Measurements from ENCODE around the gene PPM1N. TPM values are rescaled to one million over a fixed set of nuclear protein-coding genes. Genes with fewer than 3 reads are reported as not detected.

Gene PPM1N
- total RNA-seq, 1 experiment from 2014 or later = 2.5 TPM

DNA sequence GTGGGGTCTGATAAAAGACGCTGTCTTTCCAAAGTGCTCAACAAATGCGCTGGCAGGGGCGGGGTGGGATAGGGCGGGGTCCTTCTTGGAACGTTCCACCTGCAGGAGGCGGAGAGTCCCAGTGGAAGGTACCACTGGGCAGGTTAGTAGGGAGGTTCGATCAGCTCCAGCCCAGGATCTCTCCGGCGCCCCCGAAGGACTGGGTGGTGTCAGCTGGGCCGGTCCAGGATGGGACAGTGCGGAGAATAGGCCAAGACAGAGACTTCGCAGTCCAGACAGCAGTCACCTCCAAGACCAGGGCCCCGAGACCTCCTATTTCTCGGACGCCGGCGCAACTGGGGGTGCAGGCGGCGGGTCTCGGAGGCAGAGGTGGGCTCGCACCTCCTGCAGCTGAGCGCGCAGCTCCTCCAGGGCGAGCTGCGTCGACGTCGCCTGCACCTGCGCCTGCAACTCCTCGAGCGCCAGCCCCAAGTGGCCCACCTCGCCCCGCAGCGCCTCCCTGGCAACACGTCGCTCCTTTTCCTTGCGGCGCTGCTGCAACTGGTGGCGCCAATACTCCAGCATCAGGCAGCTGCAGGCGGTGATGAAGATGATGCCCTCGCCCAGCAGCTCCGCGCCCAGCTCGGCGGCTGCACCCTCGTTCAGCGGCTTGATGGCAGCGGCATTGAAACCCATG is 30.6 kb downstream of the PPM1N start:
- H3K4me1 ChIP-seq (ENCODE audit: insufficient read depth, low read length) = peaks cover 16% of the 10 kb centered on the region
- peak overlapping the region; percentile 74 for H3K9ac ChIP-seq (ENCODE audit: low read length)
- no peaks in the 10 kb centered on the region for H3K9me3 ChIP-seq (ENCODE audit: low read length)
- no peaks in the 10 kb centered on the region for H3K79me2 ChIP-seq (ENCODE audit: low read length)
- no peaks in the 10 kb centered on the region for H4K20me1 ChIP-seq (ENCODE audit: low read length)
- H3K27ac ChIP-seq (ENCODE audit: low read length) = peak overlapping the region; percentile 86
- CTCF ChIA-PET = interaction anchor here (0.5 to 1.5 kb wide), 3 partner anchors 29 to 274 kb away, joined by 8 to 10 read pairs (median 8); no protein-coding TSS in a partner anchor
- peak overlapping the region; percentile 71 for H2AFZ ChIP-seq (ENCODE audit: low read length)
- intact Hi-C loops (cut with micrococcal nuclease) = loop anchor here (2.0 kb wide), 2 partner anchors 40 to 114 kb away; no protein-coding TSS in a partner anchor
- BruUV-seq (replicated peaks) = TSS peak; percentile 14
- H3K27me3 ChIP-seq (ENCODE audit: low read length) = no peaks in the 10 kb centered on the region
- ATAC-seq = peak; percentile 67
- POLR2A ChIA-PET (ENCODE audit: unreplicated experiment) = interaction anchor here (0.6 kb wide), 1 partner anchor 56 kb away, joined by 3 read pairs; the partner anchor contains the start of gene OPA3
- TF ChIP-seq EZH2phosphoT487 (IDR thresholded peaks at IDR 0.05; ENCODE audit: borderline replicate concordance, low read length) (no peak), EZH2 (IDR thresholded peaks at IDR 0.05; ENCODE audit: low read length, unreplicated experiment) (no peak)
- TF ChIP-seq, protein P1, sequence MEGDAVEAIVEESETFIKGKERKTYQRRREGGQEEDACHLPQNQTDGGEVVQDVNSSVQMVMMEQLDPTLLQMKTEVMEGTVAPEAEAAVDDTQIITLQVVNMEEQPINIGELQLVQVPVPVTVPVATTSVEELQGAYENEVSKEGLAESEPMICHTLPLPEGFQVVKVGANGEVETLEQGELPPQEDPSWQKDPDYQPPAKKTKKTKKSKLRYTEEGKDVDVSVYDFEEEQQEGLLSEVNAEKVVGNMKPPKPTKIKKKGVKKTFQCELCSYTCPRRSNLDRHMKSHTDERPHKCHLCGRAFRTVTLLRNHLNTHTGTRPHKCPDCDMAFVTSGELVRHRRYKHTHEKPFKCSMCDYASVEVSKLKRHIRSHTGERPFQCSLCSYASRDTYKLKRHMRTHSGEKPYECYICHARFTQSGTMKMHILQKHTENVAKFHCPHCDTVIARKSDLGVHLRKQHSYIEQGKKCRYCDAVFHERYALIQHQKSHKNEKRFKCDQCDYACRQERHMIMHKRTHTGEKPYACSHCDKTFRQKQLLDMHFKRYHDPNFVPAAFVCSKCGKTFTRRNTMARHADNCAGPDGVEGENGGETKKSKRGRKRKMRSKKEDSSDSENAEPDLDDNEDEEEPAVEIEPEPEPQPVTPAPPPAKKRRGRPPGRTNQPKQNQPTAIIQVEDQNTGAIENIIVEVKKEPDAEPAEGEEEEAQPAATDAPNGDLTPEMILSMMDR (conservative IDR thresholded peaks at IDR 0.05; ENCODE audit: low read depth, low read length) = peak; percentile 52
- H3K4me3 ChIP-seq (ENCODE audit: low read length) = peak overlapping the region; percentile 75
- peak overlapping the region; percentile 98 for H3K4me2 ChIP-seq (ENCODE audit: low read length)
- DNase-seq = peak; percentile 86
- H3K36me3 ChIP-seq (ENCODE audit: low read depth, low read length) = peaks cover 18% of the 10 kb centered on the region
- H3K9me2 ChIP-seq (replicated peaks; ENCODE audit: low read length) = no peaks in the 10 kb centered on the region
- H3F3A ChIP-seq (ENCODE audit: low read length, unreplicated experiment) = peaks cover 8% of the 10 kb centered on the region

DNA sequence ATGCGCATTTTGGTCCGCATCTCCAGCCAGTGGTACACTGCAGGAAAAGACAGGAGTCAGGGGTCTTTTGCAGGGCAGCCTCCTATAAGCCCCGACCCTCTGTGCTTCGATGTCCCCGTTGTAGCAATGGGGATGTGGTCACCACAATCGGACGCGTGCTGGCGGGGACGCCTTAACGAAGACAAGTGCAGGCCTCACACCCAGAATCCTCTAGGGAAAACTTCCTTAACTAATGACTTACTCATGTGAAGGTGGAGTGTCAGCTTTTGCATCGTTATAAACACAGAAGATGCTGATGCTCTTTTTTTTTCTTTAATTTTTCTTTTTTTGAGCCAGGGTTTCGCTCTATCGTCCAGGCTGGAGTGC is 31.2 kb downstream of the PPM1N start:
- H3K27ac ChIP-seq (ENCODE audit: low read length) = peak overlapping the region; percentile 86
- H3K4me1 ChIP-seq (ENCODE audit: insufficient read depth, low read length) = peaks cover 16% of the 10 kb centered on the region
- no peaks in the 10 kb centered on the region for H3K9me3 ChIP-seq (ENCODE audit: low read length)
- H3K79me2 ChIP-seq (ENCODE audit: low read length) = no peaks in the 10 kb centered on the region
- BruUV-seq (replicated peaks) = no TSS peak
- intact Hi-C loops (cut with micrococcal nuclease) = loop anchor here (2.0 kb wide), 2 partner anchors 39 to 113 kb away; no protein-coding TSS in a partner anchor
- DNase-seq (no peak), ATAC-seq (no peak)
- TF ChIP-seq, protein P1 (conservative IDR thresholded peaks at IDR 0.05; ENCODE audit: low read depth, low read length) = no peak
- TF ChIP-seq EZH2 (IDR thresholded peaks at IDR 0.05; ENCODE audit: low read length, unreplicated experiment) = no peak
- no peak for TF ChIP-seq EZH2phosphoT487 (IDR thresholded peaks at IDR 0.05; ENCODE audit: borderline replicate concordance, low read length)
- peak overlapping the region; percentile 98 for H3K4me2 ChIP-seq (ENCODE audit: low read length)
- H3K27me3 ChIP-seq (ENCODE audit: low read length) = no peaks in the 10 kb centered on the region
- ChIA-PET POLR2A (ENCODE audit: unreplicated experiment) (no interaction called here), CTCF (interaction anchor here (0.6 to 1.5 kb wide), 2 partner anchors 29 to 37 kb away, joined by 8 to 10 read pairs; no protein-coding TSS in a partner anchor)
- peak overlapping the region; percentile 71 for H2AFZ ChIP-seq (ENCODE audit: low read length)
- H3K36me3 ChIP-seq (ENCODE audit: low read depth, low read length) = peaks cover 13% of the 10 kb centered on the region
- no peaks in the 10 kb centered on the region for H3K9me2 ChIP-seq (replicated peaks; ENCODE audit: low read length)
- H3K9ac ChIP-seq (ENCODE audit: low read length) = peak overlapping the region; percentile 74
- no peaks in the 10 kb centered on the region for H4K20me1 ChIP-seq (ENCODE audit: low read length)
- peaks cover 8% of the 10 kb centered on the region for H3F3A ChIP-seq (ENCODE audit: low read length, unreplicated experiment)
- peak overlapping the region; percentile 75 for H3K4me3 ChIP-seq (ENCODE audit: low read length)

DNA sequence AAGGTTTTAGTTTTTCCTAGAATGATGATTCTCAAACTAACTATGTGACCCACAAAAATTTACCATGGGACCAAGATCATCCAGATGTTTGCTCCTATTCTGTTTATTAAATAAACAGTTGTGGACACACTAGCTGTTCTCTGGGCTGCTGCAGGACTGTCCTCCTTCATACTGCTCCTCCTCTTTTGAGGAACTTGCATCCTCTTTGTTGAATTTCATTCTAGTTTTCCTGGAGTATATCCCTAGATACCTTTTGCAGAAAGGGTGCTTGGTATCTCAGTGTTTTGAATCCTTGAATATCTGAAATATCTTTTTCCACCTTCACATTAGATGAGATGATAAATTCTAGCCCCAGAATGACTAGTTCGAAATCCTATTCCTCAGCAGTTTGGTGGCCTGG is 33.1 kb downstream of the PPM1N start:
- TF ChIP-seq EZH2 (IDR thresholded peaks at IDR 0.05; ENCODE audit: low read length, unreplicated experiment) (no peak), EZH2phosphoT487 (IDR thresholded peaks at IDR 0.05; ENCODE audit: borderline replicate concordance, low read length) (no peak)
- TF ChIP-seq, protein P1 (conservative IDR thresholded peaks at IDR 0.05; ENCODE audit: low read depth, low read length) = no peak
- BruUV-seq (replicated peaks) = no TSS peak
- Histone ChIP-seq H3K27me3 (ENCODE audit: low read length) (no peaks in the 10 kb centered on the region), H3F3A (ENCODE audit: low read length, unreplicated experiment) (peaks cover 8% of the 10 kb centered on the region), H3K4me1 (ENCODE audit: insufficient read depth, low read length) (peaks cover 16% of the 10 kb centered on the region), H3K9me3 (ENCODE audit: low read length) (no peaks in the 10 kb centered on the region), H4K20me1 (ENCODE audit: low read length) (no peaks in the 10 kb centered on the region), H3K4me3 (ENCODE audit: low read length) (no peak overlapping the region), H3K9me2 (replicated peaks; ENCODE audit: low read length) (no peaks in the 10 kb centered on the region), H3K36me3 (ENCODE audit: low read depth, low read length) (no peaks in the 10 kb centered on the region), H3K79me2 (ENCODE audit: low read length) (no peaks in the 10 kb centered on the region), H2AFZ (ENCODE audit: low read length) (no peak overlapping the region), H3K27ac (ENCODE audit: low read length) (no peak overlapping the region), H3K9ac (ENCODE audit: low read length) (no peak overlapping the region), H3K4me2 (ENCODE audit: low read length) (no peak overlapping the region)
- ChIA-PET CTCF (interaction anchor here (0.6 kb wide), 2 partner anchors 17 to 161 kb away, joined by 6 to 7 read pairs; partner anchors contain the start of gene QPCTL), POLR2A (ENCODE audit: unreplicated experiment) (no interaction called here)
- DNase-seq (no peak), ATAC-seq (no peak)
- intact Hi-C loops (cut with micrococcal nuclease) = no loop called here

Measured in PC-3 (cell line).